HCT116 (cell line): ENCODE results near the gene FAM168B. TPM values are rescaled to one million over a fixed set of nuclear protein-coding genes. Genes with fewer than 3 reads are reported as not detected.

ENCODE experiments used
- ATAC-seq: fragments of 200-7000 bp; cut with Tn5 transposase; 2 replicates; pipeline ENCODE4 v1.9.1; 2020; ENCODE audit warnings: mild to moderate bottlenecking, moderate library complexity
- BruUV-seq: library from RNA; stranded (reverse); fragments of 400-500 nt; replicated peaks from 2 replicates; lab custom pipeline; 2021; lab: Mats Ljungman, UMichigan
- CTCF ChIA-PET: fragments of 300-600 bp; sonication (Branson Sonifier 250); formaldehyde crosslinking; loops from one replicate; lab custom pipeline; 2021; ENCODE audit warnings: antibody characterized with exemption; lab: Charles Lee
- POLR2A ChIA-PET: fragments of 300-600, 350-600 bp; sonication (Branson Sonifier 250); formaldehyde crosslinking; loops from one replicate; lab custom pipeline; 2021; ENCODE audit warnings: antibody characterized with exemption; lab: Charles Lee
- RAD21 ChIA-PET, 2 experiments: fragments of 300-600 bp; sonication (Branson Sonifier 250); formaldehyde crosslinking; loops; one replicate each; lab custom pipeline; 2023; ENCODE audit warnings: low total read pairs in 2 of 2; ENCODE audit not compliant: uncharacterized antibody in 2 of 2, unreplicated experiment in 2 of 2, low non-redundant PET in 1 of 2; lab: Charles Lee
- DNase-seq: peaks from one replicate; pipeline ENCODE4 v3.0.0-alpha.2; 2010; ENCODE audit warnings: low read depth, low spot score
- H2AFZ ChIP-seq: fragments of 200-600 bp; shearing (Covaris generic), sonication (generic); 2 replicates; pipeline ENCODE4 v1.6.1; 2017; ENCODE audit warnings: low read depth, mixed run types, mixed read lengths, antibody characterized with exemption, low read length; ENCODE audit not compliant: poor library complexity, severe bottlenecking
- H3K27ac ChIP-seq: 2 replicates; pipeline ENCODE4 v1.5.1; 2012; ENCODE audit warnings: low read depth, low read length
- H3K27me3 ChIP-seq: fragments of 200-600 bp; sonication (generic); 2 replicates; pipeline ENCODE4 v1.6.1; 2016; ENCODE audit warnings: mixed run types, low read length, mixed read lengths; ENCODE audit not compliant: insufficient read depth
- H3K36me3 ChIP-seq, 2 experiments: fragments of 200-500 bp in 1 of 2; fragments of 200-600 bp in 1 of 2; sonication (Bioruptor generic) in 1 of 2; sonication (generic) in 1 of 2; 2 replicates each; pipeline versions ENCODE4 v1.5.1 to v1.6.1; 2014 to 2016; ENCODE audit warnings: low read length in 2 of 2, inconsistent platforms in 1 of 2, mixed read lengths in 1 of 2, mixed run types in 1 of 2; ENCODE audit not compliant: insufficient read depth in 2 of 2, control insufficient read depth in 1 of 2
- H3K4me1 ChIP-seq, 2 experiments: fragments of 200-600 bp in 1 of 2; sonication (generic) in 1 of 2; 2 replicates each; pipeline versions ENCODE4 v1.5.1 to v1.6.1; 2012 to 2017; ENCODE audit warnings: low read length in 2 of 2, inconsistent platforms in 1 of 2, mild to moderate bottlenecking in 1 of 2, mixed read lengths in 1 of 2, mixed run types in 1 of 2, moderate library complexity in 1 of 2; ENCODE audit not compliant: insufficient read depth in 2 of 2, control insufficient read depth in 1 of 2
- H3K4me2 ChIP-seq: fragments of 200-600 bp; sonication (generic); 2 replicates; pipeline ENCODE4 v1.6.1; 2017; ENCODE audit warnings: mixed run types, low read length, mixed read lengths
- H3K4me3 ChIP-seq, 2 experiments: fragments of 200-600 bp in 1 of 2; sonication (generic) in 1 of 2; replicated peaks in 1 of 2; 2 replicates each; pipeline ENCODE4 v1.5.1; 2011 to 2016; ENCODE audit warnings: low read length in 2 of 2, control low read depth in 1 of 2, low read depth in 1 of 2, mild to moderate bottlenecking in 1 of 2, mixed read lengths in 1 of 2, mixed run types in 1 of 2
- H3K79me2 ChIP-seq: fragments of 200-600 bp; sonication (generic); 2 replicates; pipeline ENCODE4 v1.6.1; 2017; ENCODE audit warnings: mild to moderate bottlenecking, mixed run types, low read length, moderate library complexity, mixed read lengths; ENCODE audit not compliant: insufficient read depth
- H3K9ac ChIP-seq: fragments of 200-600 bp; sonication (generic); 2 replicates; pipeline ENCODE4 v1.6.1; 2016; ENCODE audit warnings: low read length, mixed read lengths
- H3K9me2 ChIP-seq: fragments of 200-600 bp; sonication (generic), shearing (Covaris generic); 2 replicates; pipeline ENCODE4 v1.6.1; 2017; ENCODE audit warnings: mixed run types, mild to moderate bottlenecking, moderate library complexity; ENCODE audit not compliant: insufficient read depth
- H3K9me3 ChIP-seq, 2 experiments: fragments of 200-500 bp in 1 of 2; fragments of 200-600 bp in 1 of 2; sonication (Bioruptor generic) in 1 of 2; sonication (generic) in 1 of 2; 2 replicates each; pipeline ENCODE4 v1.6.1; 2014 to 2017; ENCODE audit warnings: low read length in 2 of 2, mixed read lengths in 2 of 2, inconsistent platforms in 1 of 2, low read depth in 1 of 2, mild to moderate bottlenecking in 1 of 2, mixed run types in 1 of 2, moderate library complexity in 1 of 2; ENCODE audit not compliant: control insufficient read depth in 1 of 2, insufficient read depth in 1 of 2
- H4K20me1 ChIP-seq: fragments of 200-600 bp; sonication (generic), shearing (Covaris generic); 2 replicates; pipeline ENCODE4 v1.6.1; 2017; ENCODE audit warnings: mixed run types, mild to moderate bottlenecking, moderate library complexity; ENCODE audit not compliant: insufficient read depth
- CBX3 ChIP-seq: IDR thresholded peaks from 2 replicates; pipeline ENCODE4 v1.6.1; 2012; ENCODE audit warnings: low read depth
- EGR1 ChIP-seq: IDR thresholded peaks from 2 replicates; pipeline ENCODE4 v1.6.1; 2012; ENCODE audit warnings: low read depth
- ELF1 ChIP-seq: IDR thresholded peaks from 2 replicates; pipeline ENCODE4 v1.6.1; 2012; ENCODE audit warnings: low read depth, borderline replicate concordance
- EZH2 ChIP-seq: fragments of 200-600 bp; sonication (generic); IDR thresholded peaks from 2 replicates; pipeline ENCODE4 v1.6.1; 2017; ENCODE audit warnings: antibody characterized with exemption, mixed run types
- EZH2phosphoT487 ChIP-seq: fragments of 200-600 bp; IDR thresholded peaks from 2 replicates; pipeline ENCODE4 v1.6.1; 2018; ENCODE audit warnings: antibody characterized with exemption, borderline replicate concordance
- JUND ChIP-seq: IDR thresholded peaks from 2 replicates; pipeline ENCODE4 v1.6.1; 2012
- POLR2A ChIP-seq: IDR thresholded peaks from 2 replicates; pipeline ENCODE4 v1.7.0; 2011; ENCODE audit warnings: borderline replicate concordance; ENCODE audit not compliant: insufficient read depth, insufficient read length; ENCODE audit errors: extremely low read depth
- POLR2AphosphoS5 ChIP-seq: IDR thresholded peaks from 2 replicates; pipeline ENCODE4 v1.6.1; 2011; ENCODE audit warnings: mild to moderate bottlenecking, low read depth, low read length, moderate library complexity
- SIN3A ChIP-seq: IDR thresholded peaks from 2 replicates; pipeline ENCODE4 v1.6.1; 2012; ENCODE audit warnings: low read depth
- SP1 ChIP-seq: IDR thresholded peaks from 2 replicates; pipeline ENCODE4 v1.6.1; 2012; ENCODE audit warnings: low read depth
- SRF ChIP-seq: IDR thresholded peaks from 2 replicates; pipeline ENCODE4 v1.6.1; 2012; ENCODE audit warnings: low read depth
- TCF7L2 ChIP-seq: IDR thresholded peaks from 2 replicates; pipeline ENCODE4 v1.7.0; 2011; ENCODE audit warnings: borderline replicate concordance, inconsistent platforms; ENCODE audit not compliant: insufficient read depth, insufficient read length; ENCODE audit errors: extremely low read depth
- YY1 ChIP-seq: IDR thresholded peaks from 2 replicates; pipeline ENCODE4 v1.6.1; 2011; ENCODE audit warnings: low read length, low read depth, moderate library complexity, mild to moderate bottlenecking; ENCODE audit not compliant: insufficient replicate concordance; ENCODE audit errors: extremely low read depth
- ZFX ChIP-seq: fragments of 450-650 bp; IDR thresholded peaks from 2 replicates; pipeline ENCODE4 v1.6.1; 2017
- ZNF274 ChIP-seq: fragments of 200-500 bp; sonication (Bioruptor generic); IDR thresholded peaks from 2 replicates; pipeline ENCODE4 v1.6.1; 2014; ENCODE audit warnings: mild to moderate bottlenecking, low read depth, low read length, inconsistent platforms
- intact Hi-C: fragments of 100-400 bp; cut with micrococcal nuclease; formaldehyde crosslinking; loops from 2 replicates; pipeline ENCODE4 v1.10.0; 2022
- total RNA-seq: library from RNA; stranded (reverse); gene quantifications from one replicate; pipeline ENCODE4 v1.2.1, GENCODE V29; 2021; ENCODE audit not compliant: unreplicated experiment
- TF ChIP-seq, protein P1 (sequence below): IDR thresholded peaks from 2 replicates; pipeline ENCODE4 v1.6.1; 2012
- TF ChIP-seq, protein P2 (sequence below): IDR thresholded peaks from 2 replicates; pipeline ENCODE4 v1.6.1; 2012
- TF ChIP-seq, protein P3 (sequence below): IDR thresholded peaks from 2 replicates; pipeline ENCODE4 v1.6.1; 2012; ENCODE audit warnings: low read depth
- TF ChIP-seq, protein P4 (sequence below), 3 experiments: fragments of 200-600 bp in 1 of 3; sonication (generic) in 1 of 3; IDR thresholded peaks in 2 of 3; conservative IDR thresholded peaks in 1 of 3; 2 replicates each; pipeline ENCODE4 v1.5.1; 2012 to 2017; ENCODE audit warnings: low read depth in 2 of 3, low read length in 2 of 3, antibody characterized with exemption in 1 of 3, borderline replicate concordance in 1 of 3, control low read depth in 1 of 3, mild to moderate bottlenecking in 1 of 3, mixed read lengths in 1 of 3, mixed run types in 1 of 3, moderate library complexity in 1 of 3; ENCODE audit not compliant: insufficient read depth in 1 of 3

The FAM168B gene
- total RNA-seq, 1 experiment from 2014 or later = 94.5 TPM

DNA sequence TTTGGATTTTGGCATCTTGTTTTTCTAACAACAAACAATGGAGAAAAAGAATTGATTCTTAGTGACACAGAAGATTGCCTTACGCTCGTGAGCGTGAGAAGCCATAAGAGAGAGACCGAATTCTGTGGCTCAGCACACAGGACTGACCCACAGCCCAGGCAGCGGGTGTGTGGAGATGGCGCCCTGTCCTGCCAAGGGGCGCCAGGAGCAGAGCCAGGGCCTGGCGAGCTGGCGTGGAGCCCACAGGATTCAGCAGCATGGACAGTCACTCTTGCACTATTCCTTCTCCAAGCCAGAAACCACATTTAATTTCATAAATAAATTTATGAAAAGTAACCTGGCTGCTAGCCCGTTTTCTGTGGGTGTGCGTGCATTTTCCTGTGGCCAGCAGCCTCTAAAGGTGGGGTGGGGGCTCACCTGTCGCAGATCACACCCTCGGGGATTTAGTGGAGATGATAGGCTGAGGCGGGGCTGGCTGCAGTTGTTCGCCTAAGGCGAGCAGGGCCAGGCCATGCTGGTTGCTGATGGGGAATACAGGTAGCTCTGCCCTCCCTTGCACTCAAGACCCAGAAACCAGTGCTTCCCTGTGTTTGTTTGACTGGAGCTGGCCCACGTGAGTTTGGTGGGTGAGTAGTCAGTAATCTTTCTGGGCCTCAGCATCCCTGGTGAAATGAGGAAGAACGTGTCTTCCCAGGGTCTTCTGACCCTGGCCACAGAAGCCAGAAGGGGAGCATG lies 46.2 kb downstream of the FAM168B start:
- no peaks in the 10 kb centered on the region for H3K9me2 ChIP-seq
- peaks cover 3% of the 10 kb centered on the region; the same call in 1 of the 2 replicates for H4K20me1 ChIP-seq
- no peak overlapping the region for H2AFZ ChIP-seq
- no peaks in the 10 kb centered on the region for H3K9me3 ChIP-seq
- H3K79me2 ChIP-seq = peaks cover 19% of the 10 kb centered on the region; the same call in 1 of the 2 replicates
- no peak for ATAC-seq
- H3K27ac ChIP-seq = no peak overlapping the region
- H3K27me3 ChIP-seq = no peaks in the 10 kb centered on the region
- H3K4me2 ChIP-seq = no peak overlapping the region
- intact Hi-C loops = loop anchor here (5.0 kb wide), 1 partner anchor 250 kb away; no protein-coding TSS in a partner anchor
- CTCF ChIA-PET = no interaction called here
- no peak overlapping the region for H3K4me3 ChIP-seq
- POLR2A ChIA-PET = no interaction called here
- no peak overlapping the region for H3K9ac ChIP-seq
- RAD21 ChIA-PET = interaction anchor here in 1 of 2 experiments (0.6 kb wide), 1 partner anchor 24 kb away, joined by 3 read pairs; no protein-coding TSS in a partner anchor
- peaks cover 13 to 16% of the 10 kb centered on the region in 2 experiments; a peak in 3 of 4 replicates for H3K36me3 ChIP-seq
- H3K4me1 ChIP-seq = 0 out of 4 replicates have a peak, but pooled peaks cover 0 to 5% of the 10 kb centered on the region in 2 experiments
- TF ChIP-seq EZH2phosphoT487 = no peak
- TF ChIP-seq POLR2AphosphoS5 = no peak; the same call in 1 of the 2 replicates
- no peak for TF ChIP-seq EGR1
- TF ChIP-seq TCF7L2 = no peak
- TF ChIP-seq, protein P1, sequence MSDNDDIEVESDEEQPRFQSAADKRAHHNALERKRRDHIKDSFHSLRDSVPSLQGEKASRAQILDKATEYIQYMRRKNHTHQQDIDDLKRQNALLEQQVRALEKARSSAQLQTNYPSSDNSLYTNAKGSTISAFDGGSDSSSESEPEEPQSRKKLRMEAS = no peak
- no peak for TF ChIP-seq EZH2
- TF ChIP-seq, protein P2, sequence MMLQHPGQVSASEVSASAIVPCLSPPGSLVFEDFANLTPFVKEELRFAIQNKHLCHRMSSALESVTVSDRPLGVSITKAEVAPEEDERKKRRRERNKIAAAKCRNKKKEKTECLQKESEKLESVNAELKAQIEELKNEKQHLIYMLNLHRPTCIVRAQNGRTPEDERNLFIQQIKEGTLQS = no peak
- no peak for TF ChIP-seq CBX3
- TF ChIP-seq SRF = no peak
- TF ChIP-seq, protein P3, sequence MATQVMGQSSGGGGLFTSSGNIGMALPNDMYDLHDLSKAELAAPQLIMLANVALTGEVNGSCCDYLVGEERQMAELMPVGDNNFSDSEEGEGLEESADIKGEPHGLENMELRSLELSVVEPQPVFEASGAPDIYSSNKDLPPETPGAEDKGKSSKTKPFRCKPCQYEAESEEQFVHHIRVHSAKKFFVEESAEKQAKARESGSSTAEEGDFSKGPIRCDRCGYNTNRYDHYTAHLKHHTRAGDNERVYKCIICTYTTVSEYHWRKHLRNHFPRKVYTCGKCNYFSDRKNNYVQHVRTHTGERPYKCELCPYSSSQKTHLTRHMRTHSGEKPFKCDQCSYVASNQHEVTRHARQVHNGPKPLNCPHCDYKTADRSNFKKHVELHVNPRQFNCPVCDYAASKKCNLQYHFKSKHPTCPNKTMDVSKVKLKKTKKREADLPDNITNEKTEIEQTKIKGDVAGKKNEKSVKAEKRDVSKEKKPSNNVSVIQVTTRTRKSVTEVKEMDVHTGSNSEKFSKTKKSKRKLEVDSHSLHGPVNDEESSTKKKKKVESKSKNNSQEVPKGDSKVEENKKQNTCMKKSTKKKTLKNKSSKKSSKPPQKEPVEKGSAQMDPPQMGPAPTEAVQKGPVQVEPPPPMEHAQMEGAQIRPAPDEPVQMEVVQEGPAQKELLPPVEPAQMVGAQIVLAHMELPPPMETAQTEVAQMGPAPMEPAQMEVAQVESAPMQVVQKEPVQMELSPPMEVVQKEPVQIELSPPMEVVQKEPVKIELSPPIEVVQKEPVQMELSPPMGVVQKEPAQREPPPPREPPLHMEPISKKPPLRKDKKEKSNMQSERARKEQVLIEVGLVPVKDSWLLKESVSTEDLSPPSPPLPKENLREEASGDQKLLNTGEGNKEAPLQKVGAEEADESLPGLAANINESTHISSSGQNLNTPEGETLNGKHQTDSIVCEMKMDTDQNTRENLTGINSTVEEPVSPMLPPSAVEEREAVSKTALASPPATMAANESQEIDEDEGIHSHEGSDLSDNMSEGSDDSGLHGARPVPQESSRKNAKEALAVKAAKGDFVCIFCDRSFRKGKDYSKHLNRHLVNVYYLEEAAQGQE = no peak
- TF ChIP-seq, protein P4, sequence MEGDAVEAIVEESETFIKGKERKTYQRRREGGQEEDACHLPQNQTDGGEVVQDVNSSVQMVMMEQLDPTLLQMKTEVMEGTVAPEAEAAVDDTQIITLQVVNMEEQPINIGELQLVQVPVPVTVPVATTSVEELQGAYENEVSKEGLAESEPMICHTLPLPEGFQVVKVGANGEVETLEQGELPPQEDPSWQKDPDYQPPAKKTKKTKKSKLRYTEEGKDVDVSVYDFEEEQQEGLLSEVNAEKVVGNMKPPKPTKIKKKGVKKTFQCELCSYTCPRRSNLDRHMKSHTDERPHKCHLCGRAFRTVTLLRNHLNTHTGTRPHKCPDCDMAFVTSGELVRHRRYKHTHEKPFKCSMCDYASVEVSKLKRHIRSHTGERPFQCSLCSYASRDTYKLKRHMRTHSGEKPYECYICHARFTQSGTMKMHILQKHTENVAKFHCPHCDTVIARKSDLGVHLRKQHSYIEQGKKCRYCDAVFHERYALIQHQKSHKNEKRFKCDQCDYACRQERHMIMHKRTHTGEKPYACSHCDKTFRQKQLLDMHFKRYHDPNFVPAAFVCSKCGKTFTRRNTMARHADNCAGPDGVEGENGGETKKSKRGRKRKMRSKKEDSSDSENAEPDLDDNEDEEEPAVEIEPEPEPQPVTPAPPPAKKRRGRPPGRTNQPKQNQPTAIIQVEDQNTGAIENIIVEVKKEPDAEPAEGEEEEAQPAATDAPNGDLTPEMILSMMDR (IDR thresholded peaks at IDR 0.05 in 2 of 3, conservative IDR thresholded peaks at IDR 0.05 in 1 of 3; ENCODE audit: borderline replicate concordance in 1 of 3, insufficient read depth in 1 of 3, low read depth in 2 of 3, low read length in 2 of 3) = no peak
- no peak for TF ChIP-seq POLR2A
- TF ChIP-seq JUND = no peak
- no peak for TF ChIP-seq SIN3A
- no peak for TF ChIP-seq ZFX
- no peak for TF ChIP-seq SP1
- no peak for TF ChIP-seq YY1
- no peak for TF ChIP-seq ZNF274
- TF ChIP-seq ELF1 = no peak
- DNase-seq = no peak
- BruUV-seq = no TSS peak
